B cell (primary cell): ENCODE measurements around the gene ZSCAN10.
"Not testable (repeated sequence)": the region's sequence is repeated elsewhere in the genome, so short reads cannot be mapped to it uniquely, and the experiment has no call there.

Experiments
- EZH2 ChIP-seq: IDR thresholded peaks from 2 replicates; pipeline ENCODE4 v1.6.1; 2012; ENCODE audit warnings: borderline replicate concordance, low read depth, mild to moderate bottlenecking, moderate library complexity, low read length; ENCODE audit not compliant: insufficient read depth, poor library complexity, severe bottlenecking
- TF ChIP-seq, protein P1 (sequence below): fragments of 200-600 bp; IDR thresholded peaks from one replicate; pipeline ENCODE4 v1.8.0; 2022; ENCODE audit warnings: antibody characterized with exemption, mild to moderate bottlenecking

DNA sequence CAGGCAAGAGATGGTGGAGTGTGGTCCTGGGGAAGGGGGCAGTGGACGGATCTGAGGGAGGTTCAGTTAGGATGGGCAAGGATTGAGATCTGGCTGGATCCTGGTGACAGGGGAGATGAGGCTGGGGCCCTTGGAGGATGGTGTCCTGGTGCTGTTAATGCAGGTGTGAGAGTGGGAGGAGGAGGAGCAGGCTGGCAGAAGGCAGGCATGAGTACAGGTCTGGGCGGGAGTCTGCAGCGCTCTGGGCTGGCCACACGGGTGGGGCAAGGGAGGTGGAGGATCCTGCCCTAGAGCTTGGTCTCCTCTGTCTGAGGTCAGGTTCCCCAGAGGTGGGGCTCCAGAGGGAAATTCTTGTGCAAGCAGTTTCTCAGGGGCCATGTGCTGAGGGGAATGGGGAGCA is 26.9 kb downstream of the ZSCAN10 start:
- TF ChIP-seq, protein P1, sequence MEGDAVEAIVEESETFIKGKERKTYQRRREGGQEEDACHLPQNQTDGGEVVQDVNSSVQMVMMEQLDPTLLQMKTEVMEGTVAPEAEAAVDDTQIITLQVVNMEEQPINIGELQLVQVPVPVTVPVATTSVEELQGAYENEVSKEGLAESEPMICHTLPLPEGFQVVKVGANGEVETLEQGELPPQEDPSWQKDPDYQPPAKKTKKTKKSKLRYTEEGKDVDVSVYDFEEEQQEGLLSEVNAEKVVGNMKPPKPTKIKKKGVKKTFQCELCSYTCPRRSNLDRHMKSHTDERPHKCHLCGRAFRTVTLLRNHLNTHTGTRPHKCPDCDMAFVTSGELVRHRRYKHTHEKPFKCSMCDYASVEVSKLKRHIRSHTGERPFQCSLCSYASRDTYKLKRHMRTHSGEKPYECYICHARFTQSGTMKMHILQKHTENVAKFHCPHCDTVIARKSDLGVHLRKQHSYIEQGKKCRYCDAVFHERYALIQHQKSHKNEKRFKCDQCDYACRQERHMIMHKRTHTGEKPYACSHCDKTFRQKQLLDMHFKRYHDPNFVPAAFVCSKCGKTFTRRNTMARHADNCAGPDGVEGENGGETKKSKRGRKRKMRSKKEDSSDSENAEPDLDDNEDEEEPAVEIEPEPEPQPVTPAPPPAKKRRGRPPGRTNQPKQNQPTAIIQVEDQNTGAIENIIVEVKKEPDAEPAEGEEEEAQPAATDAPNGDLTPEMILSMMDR = not testable (repeated sequence)
- TF ChIP-seq EZH2 = not testable (repeated sequence)
